ENCODE results near the gene RNF166. TPM values are rescaled to one million over a fixed set of nuclear protein-coding genes. Genes with fewer than 3 reads are reported as not detected.

The RNF166 gene
- total RNA-seq, 2 experiments from 2014 or later = 58.7 to 59.0 TPM

- no peak overlapping the region for H3K4me3 Mint-ChIP-seq
These were observed 27.6 kb upstream of the RNF166 start for GRCh38 chr16:88733630-88734360.

GRCh38 chr16:88732961-88733294 lies 26.7 kb upstream of the RNF166 start:
- peaks cover 5% of the 10 kb centered on the region for H3K36me3 Mint-ChIP-seq
- no peaks in the 10 kb centered on the region for H3K27me3 Mint-ChIP-seq
- no peak overlapping the region for H3K4me3 Mint-ChIP-seq
- H3K27ac Mint-ChIP-seq = no peak overlapping the region
- DNase-seq = no peak
- no peaks in the 10 kb centered on the region for H3K9me3 Mint-ChIP-seq
- no peaks in the 10 kb centered on the region for H3K4me1 Mint-ChIP-seq

More at GRCh38 chr16:88733630-88734360, 27.6 kb upstream of the RNF166 start:
- Mint-ChIP-seq H3K36me3 (peaks cover 5% of the 10 kb centered on the region), H3K9me3 (no peaks in the 10 kb centered on the region), H3K27me3 (no peaks in the 10 kb centered on the region), H3K4me1 (peaks cover under 1% of the 10 kb centered on the region), H3K27ac (no peak overlapping the region)
- DNase-seq = no peak

- Mint-ChIP-seq H3K9me3 (no peaks in the 10 kb centered on the region), H3K4me1 (no peaks in the 10 kb centered on the region), H3K27me3 (no peaks in the 10 kb centered on the region), H3K36me3 (peaks cover 5% of the 10 kb centered on the region), H3K4me3 (no peak overlapping the region), H3K27ac (no peak overlapping the region)
- DNase-seq = no peak
These were observed 26.2 kb upstream of the RNF166 start for GRCh38 chr16:88732172-88732960.

GRCh38 chr16:88731699-88732098 lies 25.5 kb upstream of the RNF166 start:
- no peak for DNase-seq
- H3K27ac Mint-ChIP-seq = no peak overlapping the region

GRCh38 chr16:88730632-88731607 lies 24.7 kb upstream of the RNF166 start:
- no peaks in the 10 kb centered on the region for H3K9me3 Mint-ChIP-seq
- no peak for DNase-seq
- H3K27ac Mint-ChIP-seq = no peak overlapping the region
- no peaks in the 10 kb centered on the region for H3K27me3 Mint-ChIP-seq
- H3K36me3 Mint-ChIP-seq = peaks cover 6% of the 10 kb centered on the region
- H3K4me1 Mint-ChIP-seq = no peaks in the 10 kb centered on the region
- no peak overlapping the region for H3K4me3 Mint-ChIP-seq

More at GRCh38 chr16:88731699-88732098, 25.5 kb upstream of the RNF166 start:
- H3K4me1 Mint-ChIP-seq = no peaks in the 10 kb centered on the region
- H3K27me3 Mint-ChIP-seq = no peaks in the 10 kb centered on the region
- no peaks in the 10 kb centered on the region for H3K9me3 Mint-ChIP-seq
- no peak overlapping the region for H3K4me3 Mint-ChIP-seq
- peaks cover 5% of the 10 kb centered on the region for H3K36me3 Mint-ChIP-seq

- Mint-ChIP-seq H3K9me3 (no peaks in the 10 kb centered on the region), H3K36me3 (peaks cover 6% of the 10 kb centered on the region), H3K27me3 (no peaks in the 10 kb centered on the region), H3K27ac (no peak overlapping the region), H3K4me3 (no peak overlapping the region), H3K4me1 (no peaks in the 10 kb centered on the region)
- DNase-seq = no peak
These were observed 21.7 kb upstream of the RNF166 start for GRCh38 chr16:88727871-88728270.

- Mint-ChIP-seq H3K27me3 (no peaks in the 10 kb centered on the region), H3K36me3 (peaks cover 6% of the 10 kb centered on the region)
These were observed 20.8 kb upstream of the RNF166 start for GRCh38 chr16:88726981-88727380.

GRCh38 chr16:88726408-88726749 lies 20.2 kb upstream of the RNF166 start:
- no peak for DNase-seq
- Mint-ChIP-seq H3K4me3 (no peak overlapping the region), H3K4me1 (no peaks in the 10 kb centered on the region), H3K9me3 (no peaks in the 10 kb centered on the region), H3K27me3 (no peaks in the 10 kb centered on the region), H3K36me3 (peaks cover 5% of the 10 kb centered on the region), H3K27ac (no peak overlapping the region)

More at GRCh38 chr16:88726981-88727380, 20.8 kb upstream of the RNF166 start:
- Mint-ChIP-seq H3K4me3 (no peak overlapping the region), H3K4me1 (no peaks in the 10 kb centered on the region), H3K9me3 (no peaks in the 10 kb centered on the region), H3K27ac (no peak overlapping the region)
- no peak for DNase-seq

- peaks cover 3% of the 10 kb centered on the region for H3K36me3 Mint-ChIP-seq
- DNase-seq = no peak
- H3K27ac Mint-ChIP-seq = no peak overlapping the region
- H3K4me3 Mint-ChIP-seq = no peak overlapping the region
- H3K9me3 Mint-ChIP-seq = no peaks in the 10 kb centered on the region
- no peaks in the 10 kb centered on the region for H3K4me1 Mint-ChIP-seq
- no peaks in the 10 kb centered on the region for H3K27me3 Mint-ChIP-seq
These were observed 19.6 kb upstream of the RNF166 start for GRCh38 chr16:88725609-88726407.

- Mint-ChIP-seq H3K27ac (no peak overlapping the region), H3K27me3 (no peaks in the 10 kb centered on the region), H3K36me3 (peaks cover 4% of the 10 kb centered on the region), H3K4me3 (no peak overlapping the region), H3K4me1 (no peaks in the 10 kb centered on the region), H3K9me3 (no peaks in the 10 kb centered on the region)
- DNase-seq = no peak
These were observed 18.8 kb upstream of the RNF166 start for GRCh38 chr16:88724855-88725555.

- H3K27me3 Mint-ChIP-seq = no peaks in the 10 kb centered on the region
- no peaks in the 10 kb centered on the region for H3K9me3 Mint-ChIP-seq
- H3K4me3 Mint-ChIP-seq = no peak overlapping the region
- peaks cover 8% of the 10 kb centered on the region for H3K36me3 Mint-ChIP-seq
- H3K4me1 Mint-ChIP-seq = no peaks in the 10 kb centered on the region
- no peak overlapping the region for H3K27ac Mint-ChIP-seq
- no peak for DNase-seq
These were observed 17.7 kb upstream of the RNF166 start for GRCh38 chr16:88723911-88724310.

- H3K9me3 Mint-ChIP-seq = no peaks in the 10 kb centered on the region
- H3K27ac Mint-ChIP-seq = no peak overlapping the region
- H3K4me1 Mint-ChIP-seq = no peaks in the 10 kb centered on the region
- H3K36me3 Mint-ChIP-seq = peaks cover 8% of the 10 kb centered on the region
- H3K27me3 Mint-ChIP-seq = no peaks in the 10 kb centered on the region
- DNase-seq = no peak
- H3K4me3 Mint-ChIP-seq = no peak overlapping the region
These were observed 17.3 kb upstream of the RNF166 start for GRCh38 chr16:88723507-88723887.

GRCh38 chr16:88722784-88723506 lies 16.7 kb upstream of the RNF166 start:
- Mint-ChIP-seq H3K4me3 (no peak overlapping the region), H3K9me3 (no peaks in the 10 kb centered on the region), H3K27me3 (no peaks in the 10 kb centered on the region), H3K36me3 (peaks cover 8% of the 10 kb centered on the region), H3K4me1 (no peaks in the 10 kb centered on the region), H3K27ac (no peak overlapping the region)
- DNase-seq = no peak

Data from activated naive CD8-positive, alpha-beta T cell treated with anti-CD3 and anti-CD28 coated beads for 36 hours (primary cell).